ENCODE measurements around the gene NCKAP5. TPM values are rescaled to one million over a fixed set of nuclear protein-coding genes. Genes with fewer than 3 reads are reported as not detected.

NCKAP5 gene
- total and polyA plus RNA-seq, 2 of the 13 experiments (the other 11 are each of a cell fraction or from before 2014, with no cell fraction given): 0.01 TPM; not detected in 1

DNA sequence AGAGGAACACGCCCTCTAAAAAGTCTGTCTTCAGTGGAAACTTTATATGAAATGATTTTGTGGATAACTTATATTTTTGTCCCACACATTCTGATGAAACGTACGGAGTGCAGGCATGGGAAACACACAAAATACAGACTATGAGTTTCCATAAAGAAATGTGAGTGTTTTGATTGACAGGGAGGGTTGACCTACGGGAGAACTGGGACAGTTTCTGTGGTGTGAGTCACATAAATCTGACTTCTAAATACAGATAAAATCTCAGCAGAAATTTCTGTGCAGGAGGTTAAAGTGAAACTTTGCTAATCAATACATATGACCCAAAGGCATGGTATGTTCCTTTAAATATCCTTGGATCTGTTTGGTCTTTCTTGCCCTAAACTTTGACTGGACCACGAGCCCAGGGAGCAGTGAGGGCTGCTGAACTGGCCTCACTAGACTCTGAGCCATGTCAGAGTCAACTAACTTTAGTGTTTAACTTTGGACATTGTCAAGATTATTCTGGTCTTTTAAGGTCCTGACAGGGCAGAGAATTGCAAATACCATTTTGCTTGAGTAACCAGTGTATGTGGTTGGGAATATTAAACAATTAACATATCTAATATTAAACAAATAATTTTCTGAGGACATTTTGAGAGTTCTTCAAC, 691.4 kb downstream of the NCKAP5 start (continued):
- TF ChIP-seq SIN3B (IDR thresholded peaks at IDR 0.05; ENCODE audit: low read length): no peak
- TF ChIP-seq RBFOX2 (IDR thresholded peaks at IDR 0.05; ENCODE audit: low read depth, low read length): no peak
- TF ChIP-seq TBP (CRISPR knock-in tag; IDR thresholded peaks at IDR 0.05): no peak
- no peak for TF ChIP-seq ZNF44 (CRISPR knock-in tag; IDR thresholded peaks at IDR 0.05)
- TF ChIP-seq NR2C2 (CRISPR knock-in tag; IDR thresholded peaks at IDR 0.05; ENCODE audit: borderline replicate concordance): no peak

DNA sequence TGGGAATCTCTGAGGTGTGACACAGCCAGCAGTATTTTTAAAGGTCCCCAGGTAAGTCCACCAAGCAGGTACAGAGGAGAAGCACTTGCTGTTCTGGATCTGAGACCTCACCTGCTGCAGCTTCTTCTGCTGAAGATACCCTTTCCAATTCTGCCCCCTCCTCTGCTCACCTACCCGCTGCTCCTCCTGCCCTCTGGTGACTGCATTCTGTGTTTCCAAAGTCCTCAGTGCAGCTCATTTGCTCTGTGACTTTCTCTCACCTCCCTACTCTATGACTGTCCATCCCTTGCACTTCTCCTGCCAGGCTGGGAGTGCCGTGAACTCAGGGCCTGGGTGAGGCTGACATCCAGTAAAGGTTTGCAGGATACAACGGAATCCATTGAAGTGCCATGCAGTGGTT, 693.1 kb downstream of the NCKAP5 start:
- Histone ChIP-seq H3K4me1 (ENCODE audit: insufficient read depth, low read length) (no peaks in the 10 kb centered on the region), H3K9ac (ENCODE audit: insufficient read depth, low read depth, low read length) (no peak overlapping the region), H3K9me3 (ENCODE audit: low read length) (peaks cover 11% of the 10 kb centered on the region; the same call in 1 of the 2 replicates), H3K27me3 (ENCODE audit: control insufficient read depth in 1 of 2, insufficient read depth in 2 of 2, low read length in 2 of 2) (no peaks in the 10 kb centered on the region), H4K20me1 (ENCODE audit: insufficient read depth, low read length) (no peaks in the 10 kb centered on the region), H3K4me3 (replicated peaks in 1 of 3; ENCODE audit: insufficient read depth in 1 of 3, low read depth in 2 of 3, low read length in 3 of 3) (no peak overlapping the region), H2AFZ (ENCODE audit: low read length) (no peak overlapping the region), H3K4me2 (ENCODE audit: low read depth, low read length) (no peak overlapping the region), H3K79me2 (ENCODE audit: insufficient read depth, low read length) (no peaks in the 10 kb centered on the region), H3K27ac (ENCODE audit: extremely low read length, insufficient read depth, low read length) (no peak overlapping the region), H3K36me3 (replicated peaks in 1 of 2; ENCODE audit: control insufficient read depth in 1 of 2, insufficient read depth in 2 of 2, low read length in 2 of 2) (no peaks in the 10 kb centered on the region)
- intact Hi-C loops (cut with micrococcal nuclease; ENCODE audit: unreplicated experiment): no loop called here
- FAIRE-seq (no peak), ATAC-seq (no peak), DNase-seq (ENCODE audit: low spot score) (no peak)
- WGBS (ENCODE audit: low lambda C conversion rate): 37% methylated on average over 3 of the region's 3 CpGs
- in situ Hi-C loops (cut with HindIII; ENCODE audit: extremely low pct_ligation_motif_present, low pct_unique_long_range_greater_than_20kb): no loop called here
- ChIA-PET CTCF (ENCODE audit: low intra/inter-chr PET ratio, low total read pairs) (no interaction called here), POLR2A (no interaction called here)
- no TSS peak for BruUV-seq (replicated peaks)
- no peak for TF ChIP-seq ZFP41 (CRISPR knock-in tag; IDR thresholded peaks at IDR 0.05; ENCODE audit: borderline replicate concordance)
- no peak for TF ChIP-seq MEIS1 (CRISPR knock-in tag; IDR thresholded peaks at IDR 0.05; ENCODE audit: borderline replicate concordance)
- TF ChIP-seq, protein P1, sequence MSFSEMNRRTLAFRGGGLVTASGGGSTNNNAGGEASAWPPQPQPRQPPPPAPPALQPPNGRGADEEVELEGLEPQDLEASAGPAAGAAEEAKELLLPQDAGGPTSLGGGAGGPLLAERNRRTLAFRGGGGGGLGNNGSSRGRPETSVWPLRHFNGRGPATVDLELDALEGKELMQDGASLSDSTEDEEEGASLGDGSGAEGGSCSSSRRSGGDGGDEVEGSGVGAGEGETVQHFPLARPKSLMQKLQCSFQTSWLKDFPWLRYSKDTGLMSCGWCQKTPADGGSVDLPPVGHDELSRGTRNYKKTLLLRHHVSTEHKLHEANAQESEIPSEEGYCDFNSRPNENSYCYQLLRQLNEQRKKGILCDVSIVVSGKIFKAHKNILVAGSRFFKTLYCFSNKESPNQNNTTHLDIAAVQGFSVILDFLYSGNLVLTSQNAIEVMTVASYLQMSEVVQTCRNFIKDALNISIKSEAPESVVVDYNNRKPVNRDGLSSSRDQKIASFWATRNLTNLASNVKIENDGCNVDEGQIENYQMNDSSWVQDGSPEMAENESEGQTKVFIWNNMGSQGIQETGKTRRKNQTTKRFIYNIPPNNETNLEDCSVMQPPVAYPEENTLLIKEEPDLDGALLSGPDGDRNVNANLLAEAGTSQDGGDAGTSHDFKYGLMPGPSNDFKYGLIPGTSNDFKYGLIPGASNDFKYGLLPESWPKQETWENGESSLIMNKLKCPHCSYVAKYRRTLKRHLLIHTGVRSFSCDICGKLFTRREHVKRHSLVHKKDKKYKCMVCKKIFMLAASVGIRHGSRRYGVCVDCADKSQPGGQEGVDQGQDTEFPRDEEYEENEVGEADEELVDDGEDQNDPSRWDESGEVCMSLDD (CRISPR knock-in tag; IDR thresholded peaks at IDR 0.05; ENCODE audit: borderline replicate concordance): no peak
- TF ChIP-seq ZNF367 (CRISPR knock-in tag; IDR thresholded peaks at IDR 0.05; ENCODE audit: borderline replicate concordance): no peak
- TF ChIP-seq CENPX (CRISPR knock-in tag; IDR thresholded peaks at IDR 0.05): no peak
- TF ChIP-seq, protein P2, sequence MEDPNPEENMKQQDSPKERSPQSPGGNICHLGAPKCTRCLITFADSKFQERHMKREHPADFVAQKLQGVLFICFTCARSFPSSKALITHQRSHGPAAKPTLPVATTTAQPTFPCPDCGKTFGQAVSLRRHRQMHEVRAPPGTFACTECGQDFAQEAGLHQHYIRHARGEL (CRISPR knock-in tag; IDR thresholded peaks at IDR 0.05): no peak
- TF ChIP-seq, protein P3, sequence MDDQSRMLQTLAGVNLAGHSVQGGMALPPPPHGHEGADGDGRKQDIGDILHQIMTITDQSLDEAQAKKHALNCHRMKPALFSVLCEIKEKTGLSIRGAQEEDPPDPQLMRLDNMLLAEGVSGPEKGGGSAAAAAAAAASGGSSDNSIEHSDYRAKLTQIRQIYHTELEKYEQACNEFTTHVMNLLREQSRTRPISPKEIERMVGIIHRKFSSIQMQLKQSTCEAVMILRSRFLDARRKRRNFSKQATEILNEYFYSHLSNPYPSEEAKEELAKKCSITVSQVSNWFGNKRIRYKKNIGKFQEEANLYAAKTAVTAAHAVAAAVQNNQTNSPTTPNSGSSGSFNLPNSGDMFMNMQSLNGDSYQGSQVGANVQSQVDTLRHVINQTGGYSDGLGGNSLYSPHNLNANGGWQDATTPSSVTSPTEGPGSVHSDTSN (CRISPR knock-in tag; IDR thresholded peaks at IDR 0.05; ENCODE audit: borderline replicate concordance): no peak
- TF ChIP-seq PITX1 (CRISPR knock-in tag; IDR thresholded peaks at IDR 0.05): no peak
- TF ChIP-seq NFE2L2 (IDR thresholded peaks at IDR 0.05; ENCODE audit: low read length): no peak
- TF ChIP-seq, protein P4, sequence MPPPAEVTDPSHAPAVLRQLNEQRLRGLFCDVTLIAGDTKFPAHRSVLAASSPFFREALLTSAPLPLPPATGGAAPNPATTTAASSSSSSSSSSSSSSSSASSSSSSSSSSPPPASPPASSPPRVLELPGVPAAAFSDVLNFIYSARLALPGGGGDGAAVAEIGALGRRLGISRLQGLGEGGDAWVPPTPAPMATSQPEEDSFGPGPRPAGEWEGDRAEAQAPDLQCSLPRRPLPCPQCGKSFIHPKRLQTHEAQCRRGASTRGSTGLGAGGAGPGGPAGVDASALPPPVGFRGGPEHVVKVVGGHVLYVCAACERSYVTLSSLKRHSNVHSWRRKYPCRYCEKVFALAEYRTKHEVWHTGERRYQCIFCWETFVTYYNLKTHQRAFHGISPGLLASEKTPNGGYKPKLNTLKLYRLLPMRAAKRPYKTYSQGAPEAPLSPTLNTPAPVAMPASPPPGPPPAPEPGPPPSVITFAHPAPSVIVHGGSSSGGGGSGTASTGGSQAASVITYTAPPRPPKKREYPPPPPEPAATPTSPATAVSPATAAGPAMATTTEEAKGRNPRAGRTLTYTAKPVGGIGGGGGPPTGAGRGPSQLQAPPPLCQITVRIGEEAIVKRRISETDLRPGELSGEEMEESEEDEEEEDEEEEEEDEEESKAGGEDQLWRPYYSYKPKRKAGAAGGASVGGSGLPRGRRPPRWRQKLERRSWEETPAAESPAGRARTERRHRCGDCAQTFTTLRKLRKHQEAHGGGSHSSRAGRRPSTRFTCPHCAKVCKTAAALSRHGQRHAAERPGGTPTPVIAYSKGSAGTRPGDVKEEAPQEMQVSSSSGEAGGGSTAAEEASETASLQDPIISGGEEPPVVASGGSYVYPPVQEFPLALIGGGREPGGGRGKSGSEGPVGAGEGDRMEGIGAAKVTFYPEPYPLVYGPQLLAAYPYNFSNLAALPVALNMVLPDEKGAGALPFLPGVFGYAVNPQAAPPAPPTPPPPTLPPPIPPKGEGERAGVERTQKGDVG (CRISPR knock-in tag; IDR thresholded peaks at IDR 0.05; ENCODE audit: borderline replicate concordance): no peak

All from HepG2 (cell line).